ENCODE measurements around the gene ITGBL1.
"Not testable (repeated sequence)": the region's sequence is repeated elsewhere in the genome, so short reads cannot be mapped to it uniquely, and the experiment has no call there.

The ITGBL1 gene

GRCh38 chr13:101514100-101514499 is 61.6 kb downstream of the ITGBL1 start:
- no peak for DNase-seq

- DNase-seq = peak; percentile 57 to 65
Observed at GRCh38 chr13:101514695-101515275, 62.3 kb downstream of the ITGBL1 start.

GRCh38 chr13:101515504-101515903 is 63.0 kb downstream of the ITGBL1 start:
- DNase-seq = no peak

GRCh38 chr13:101516262-101516661 is 63.8 kb downstream of the ITGBL1 start:
- no peak for DNase-seq

- no peak for DNase-seq
Observed at GRCh38 chr13:101520672-101521071, 68.2 kb downstream of the ITGBL1 start.

- no peak for DNase-seq
Observed at GRCh38 chr13:101521371-101521770, 68.9 kb downstream of the ITGBL1 start.

GRCh38 chr13:101522607-101523006 is 70.1 kb downstream of the ITGBL1 start:
- DNase-seq = no peak

- DNase-seq = peak in 1 of 2 experiments; percentile 6
Observed at GRCh38 chr13:101523154-101524131, 71.0 kb downstream of the ITGBL1 start.

- no peak for DNase-seq
Observed at GRCh38 chr13:101527130-101527529, 74.7 kb downstream of the ITGBL1 start.

GRCh38 chr13:101529422-101529821 is 76.9 kb downstream of the ITGBL1 start:
- no peak for DNase-seq

GRCh38 chr13:101530293-101530692 is 77.8 kb downstream of the ITGBL1 start:
- DNase-seq = no peak

GRCh38 chr13:101535192-101535746 is 82.8 kb downstream of the ITGBL1 start:
- no peak for DNase-seq

GRCh38 chr13:101536079-101536478 is 83.6 kb downstream of the ITGBL1 start:
- no peak for DNase-seq

- DNase-seq = not testable (repeated sequence)
Observed at GRCh38 chr13:101544544-101544943, 92.1 kb downstream of the ITGBL1 start.

- no peak for DNase-seq
Observed at GRCh38 chr13:101544979-101545378, 92.5 kb downstream of the ITGBL1 start.

GRCh38 chr13:101545521-101545920 is 93.0 kb downstream of the ITGBL1 start:
- no peak for DNase-seq

- no peak for DNase-seq
Observed at GRCh38 chr13:101552286-101552685, 99.8 kb downstream of the ITGBL1 start.

- DNase-seq = no peak
Observed at GRCh38 chr13:101552786-101553185, 100.3 kb downstream of the ITGBL1 start.

- no peak for DNase-seq
Observed at GRCh38 chr13:101554420-101555125, 102.1 kb downstream of the ITGBL1 start.

GRCh38 chr13:101555610-101556009 is 103.1 kb downstream of the ITGBL1 start:
- no peak for DNase-seq

- DNase-seq = no peak
Observed at GRCh38 chr13:101556676-101557123, 104.2 kb downstream of the ITGBL1 start.

GRCh38 chr13:101565317-101565716 is 112.8 kb downstream of the ITGBL1 start:
- DNase-seq = no peak

- DNase-seq = no peak
Observed at GRCh38 chr13:101567841-101568240, 115.4 kb downstream of the ITGBL1 start.

Data from NCI-H2081 (cell line).